ENCODE data around the gene SPTA1. TPM values are rescaled to one million over a fixed set of nuclear protein-coding genes. Genes with fewer than 3 reads are reported as not detected.

The SPTA1 gene
- total RNA-seq, 1 donor from 2014 or later: not detected

- no peak for DNase-seq (ENCODE audit: low read depth)
- no peak for TF ChIP-seq CTCF (conservative IDR thresholded peaks at IDR 0.05; ENCODE audit: low read depth, low read length)
- H3K4me3 ChIP-seq (ENCODE audit: low read depth, low read length): no peak overlapping the region
These were observed 522 bp upstream of the SPTA1 start for GRCh38 chr1:158687037-158687436.

GRCh38 chr1:158685085-158685484 lies 1.4 kb downstream of the SPTA1 start:
- TF ChIP-seq CTCF (conservative IDR thresholded peaks at IDR 0.05; ENCODE audit: low read depth, low read length): no peak
- no peak overlapping the region for H3K4me3 ChIP-seq (ENCODE audit: low read depth, low read length)
- no peak for DNase-seq (ENCODE audit: low read depth)

- DNase-seq (ENCODE audit: low read depth): no peak
- TF ChIP-seq CTCF (conservative IDR thresholded peaks at IDR 0.05; ENCODE audit: low read depth, low read length): no peak
- H3K4me3 ChIP-seq (ENCODE audit: low read depth, low read length): no peak overlapping the region
These were observed 4.9 kb downstream of the SPTA1 start for GRCh38 chr1:158681606-158682005.

GRCh38 chr1:158679289-158679688 lies 7.2 kb downstream of the SPTA1 start:
- DNase-seq (ENCODE audit: low read depth): no peak
- no peak overlapping the region for H3K4me3 ChIP-seq (ENCODE audit: low read depth, low read length)
- no peak for TF ChIP-seq CTCF (conservative IDR thresholded peaks at IDR 0.05; ENCODE audit: low read depth, low read length)

GRCh38 chr1:158675563-158676323 lies 10.8 kb downstream of the SPTA1 start:
- TF ChIP-seq CTCF (conservative IDR thresholded peaks at IDR 0.05; ENCODE audit: low read depth, low read length): no peak

GRCh38 chr1:158674302-158674701 lies 12.2 kb downstream of the SPTA1 start:
- DNase-seq (ENCODE audit: low read depth): no peak
- H3K4me3 ChIP-seq (ENCODE audit: low read depth, low read length): no peak overlapping the region
- no peak for TF ChIP-seq CTCF (conservative IDR thresholded peaks at IDR 0.05; ENCODE audit: low read depth, low read length)

More at GRCh38 chr1:158675563-158676323, 10.8 kb downstream of the SPTA1 start:
- DNase-seq (ENCODE audit: low read depth): no peak
- H3K4me3 ChIP-seq (ENCODE audit: low read depth, low read length): no peak overlapping the region

GRCh38 chr1:158666037-158666436 lies 20.5 kb downstream of the SPTA1 start:
- DNase-seq (ENCODE audit: low read depth): no peak
- no peak for TF ChIP-seq CTCF (conservative IDR thresholded peaks at IDR 0.05; ENCODE audit: low read depth, low read length)
- H3K4me3 ChIP-seq (ENCODE audit: low read depth, low read length): no peak overlapping the region
